Measurements from ENCODE around the gene CD99.

The CD99 gene

GRCh38 chrX:2692221-2693112 lies 1.4 kb downstream of the CD99 start:
- Histone ChIP-seq H2BK12ac (ENCODE audit: low read length in 2 of 2) (no peak overlapping the region), H2AK5ac (ENCODE audit: low read length, severe bottlenecking) (peak overlapping the region; percentile 15), H3K4me2 (ENCODE audit: low read length, poor library complexity, severe bottlenecking) (peak overlapping the region; percentile 95), H3K79me1 (replicated peaks; ENCODE audit: low read length, poor library complexity, severe bottlenecking) (no peaks in the 10 kb centered on the region), H2BK120ac (ENCODE audit: low read depth, low read length) (no peak overlapping the region), H2AFZ (ENCODE audit: low read depth, low read length) (no peak overlapping the region), H3K27ac (ENCODE audit: low read length, poor library complexity, severe bottlenecking) (peak overlapping the region; percentile 78), H3K23ac (ENCODE audit: low read length in 2 of 2) (peak overlapping the region in 1 of 2 experiments; percentile 1), H3K14ac (ENCODE audit: low read length in 2 of 2) (peak overlapping the region in 1 of 2 experiments; percentile 67), H4K8ac (ENCODE audit: low read length) (no peak overlapping the region), H2BK15ac (ENCODE audit: low read depth, poor library complexity, severe bottlenecking) (no peak overlapping the region), H3K27me3 (ENCODE audit: control insufficient read depth in 1 of 2, insufficient read depth in 1 of 2, low read length in 2 of 2) (no peaks in the 10 kb centered on the region), H3K4me1 (ENCODE audit: control insufficient read depth, insufficient read depth, low read depth, low read length) (peaks cover 24% of the 10 kb centered on the region), H3K4ac (ENCODE audit: low read depth in 1 of 2, low read length in 2 of 2) (no peak overlapping the region), H3K18ac (ENCODE audit: low read depth in 1 of 2, low read length in 2 of 2) (peak overlapping the region in 1 of 2 experiments; percentile 82), H2BK5ac (ENCODE audit: low read depth, low read length, poor library complexity, severe bottlenecking) (no peak overlapping the region), H3K4me3 (ENCODE audit: insufficient read depth in 1 of 2, low read depth in 1 of 2, low read length in 2 of 2) (peak overlapping the region; percentile 65 to 96), H3K9ac (ENCODE audit: low read length) (peak overlapping the region; percentile 97), H3K36me3 (ENCODE audit: control insufficient read depth in 1 of 2, insufficient read depth in 2 of 2, low read depth in 1 of 2, low read length in 2 of 2) (peaks cover 7 to 12% of the 10 kb centered on the region in 2 experiments), H3K9me3 (ENCODE audit: control insufficient read depth, low read length) (no peaks in the 10 kb centered on the region), H4K91ac (ENCODE audit: low read length) (no peak overlapping the region)
- no peak for DNase-seq
- WGBS = 5% methylated on average over 24 of the region's 24 CpGs

DNA sequence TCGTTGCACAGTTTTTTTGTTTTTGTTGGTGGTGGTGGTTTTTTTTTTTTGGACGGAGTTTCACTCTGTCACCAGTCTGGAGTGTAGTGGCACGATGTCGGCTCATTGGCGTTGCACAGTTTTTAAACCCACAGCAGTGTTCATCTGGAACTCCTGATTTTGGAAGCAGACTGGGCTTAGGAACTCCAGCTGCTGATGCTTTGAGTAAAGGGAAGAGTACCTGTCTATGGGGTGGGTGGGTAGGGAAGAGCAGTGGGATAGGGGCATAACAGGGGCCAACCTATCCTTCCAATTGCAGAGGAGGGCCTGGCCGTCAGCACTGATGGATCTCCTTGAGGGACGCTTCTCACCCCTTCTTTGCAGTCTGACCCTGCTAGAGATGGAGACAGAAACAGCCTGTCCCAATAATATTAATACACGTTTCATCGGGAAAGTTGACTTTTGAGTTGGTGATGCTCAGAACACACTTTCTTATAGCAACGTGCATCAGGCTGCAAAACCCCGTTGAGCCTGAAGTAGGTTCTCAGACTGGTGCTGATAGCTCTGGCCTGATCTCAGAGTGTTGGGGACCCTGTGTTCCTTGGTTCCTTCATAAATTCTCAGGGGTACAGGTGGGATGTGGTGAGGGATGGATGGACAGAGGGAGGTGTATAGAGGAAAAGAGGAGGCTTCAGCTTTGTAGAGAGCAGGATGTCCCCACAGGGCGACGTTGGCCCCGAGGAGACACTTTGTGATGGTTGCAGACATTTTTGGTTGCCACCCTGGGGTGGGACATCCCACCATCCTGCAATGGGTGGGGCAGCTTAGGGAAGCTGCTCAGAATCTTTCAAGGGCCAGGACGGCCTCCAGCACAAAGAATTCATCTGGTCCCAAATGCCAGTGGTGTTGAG lies 2.3 kb downstream of the CD99 start:
- Histone ChIP-seq H3K4ac (ENCODE audit: low read depth in 1 of 2, low read length in 2 of 2) (no peak overlapping the region), H2BK120ac (ENCODE audit: low read depth, low read length) (peak overlapping the region; percentile 69), H3K79me1 (replicated peaks; ENCODE audit: low read length, poor library complexity, severe bottlenecking) (no peaks in the 10 kb centered on the region), H3K9ac (ENCODE audit: low read length) (peak overlapping the region; percentile 97), H3K27ac (ENCODE audit: low read length, poor library complexity, severe bottlenecking) (no peak overlapping the region), H4K91ac (ENCODE audit: low read length) (peak overlapping the region; percentile 43), H3K4me3 (ENCODE audit: insufficient read depth in 1 of 2, low read depth in 1 of 2, low read length in 2 of 2) (peak overlapping the region in 1 of 2 experiments; percentile 96), H2AK5ac (ENCODE audit: low read length, severe bottlenecking) (no peak overlapping the region), H3K4me2 (ENCODE audit: low read length, poor library complexity, severe bottlenecking) (peak overlapping the region; percentile 95), H3K9me3 (ENCODE audit: control insufficient read depth, low read length) (no peaks in the 10 kb centered on the region), H3K27me3 (ENCODE audit: control insufficient read depth in 1 of 2, insufficient read depth in 1 of 2, low read length in 2 of 2) (no peaks in the 10 kb centered on the region), H3K4me1 (ENCODE audit: control insufficient read depth, insufficient read depth, low read depth, low read length) (peaks cover 27% of the 10 kb centered on the region), H2BK5ac (ENCODE audit: low read depth, low read length, poor library complexity, severe bottlenecking) (no peak overlapping the region), H3K36me3 (ENCODE audit: control insufficient read depth in 1 of 2, insufficient read depth in 2 of 2, low read depth in 1 of 2, low read length in 2 of 2) (peaks cover 7 to 21% of the 10 kb centered on the region in 2 experiments), H2BK15ac (ENCODE audit: low read depth, poor library complexity, severe bottlenecking) (peak overlapping the region; percentile 60), H4K8ac (ENCODE audit: low read length) (peak overlapping the region; percentile 68), H3K23ac (ENCODE audit: low read length in 2 of 2) (no peak overlapping the region), H3K14ac (ENCODE audit: low read length in 2 of 2) (no peak overlapping the region), H3K18ac (ENCODE audit: low read depth in 1 of 2, low read length in 2 of 2) (peak overlapping the region; percentile 38 to 49), H2AFZ (ENCODE audit: low read depth, low read length) (no peak overlapping the region), H2BK12ac (ENCODE audit: low read length in 2 of 2) (peak overlapping the region; percentile 48 to 55)
- peak; percentile 37 for DNase-seq
- 72% methylated on average over 15 of the region's 15 CpGs for WGBS

DNA sequence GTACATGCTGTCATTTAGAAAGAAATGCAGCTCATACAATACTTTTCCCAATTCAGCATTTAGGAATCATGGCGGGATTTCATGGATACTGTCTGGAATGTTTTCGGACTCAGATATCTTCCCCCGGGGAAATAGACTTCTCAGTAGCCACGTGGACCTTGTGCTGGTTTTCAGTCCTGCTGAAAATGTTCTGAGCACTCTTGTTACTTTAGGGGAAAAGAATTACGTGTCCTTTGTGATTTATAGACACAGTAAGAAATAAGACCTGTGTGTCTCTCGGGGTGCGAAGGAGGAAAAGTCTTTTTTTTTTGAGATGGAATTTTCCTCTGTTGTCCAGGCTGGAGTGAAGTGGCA lies 3.8 kb downstream of the CD99 start:
- no peak overlapping the region for H4K91ac ChIP-seq (ENCODE audit: low read length)
- H2BK120ac ChIP-seq (ENCODE audit: low read depth, low read length) = no peak overlapping the region
- H2AFZ ChIP-seq (ENCODE audit: low read depth, low read length) = no peak overlapping the region
- no peak overlapping the region for H4K8ac ChIP-seq (ENCODE audit: low read length)
- H3K4me1 ChIP-seq (ENCODE audit: control insufficient read depth, insufficient read depth, low read depth, low read length) = peaks cover 30% of the 10 kb centered on the region
- peak overlapping the region in 1 of 2 experiments; percentile 45 for H2BK12ac ChIP-seq (ENCODE audit: low read length in 2 of 2)
- peaks cover 1% of the 10 kb centered on the region for H3K79me1 ChIP-seq (replicated peaks; ENCODE audit: low read length, poor library complexity, severe bottlenecking)
- no peak overlapping the region for H3K4ac ChIP-seq (ENCODE audit: low read depth in 1 of 2, low read length in 2 of 2)
- no peak overlapping the region for H3K14ac ChIP-seq (ENCODE audit: low read length in 2 of 2)
- no peak overlapping the region for H2BK15ac ChIP-seq (ENCODE audit: low read depth, poor library complexity, severe bottlenecking)
- no peak overlapping the region for H3K4me2 ChIP-seq (ENCODE audit: low read length, poor library complexity, severe bottlenecking)
- peaks cover 7 to 32% of the 10 kb centered on the region in 2 experiments for H3K36me3 ChIP-seq (ENCODE audit: control insufficient read depth in 1 of 2, insufficient read depth in 2 of 2, low read depth in 1 of 2, low read length in 2 of 2)
- no peak overlapping the region for H2AK5ac ChIP-seq (ENCODE audit: low read length, severe bottlenecking)
- H3K18ac ChIP-seq (ENCODE audit: low read depth in 1 of 2, low read length in 2 of 2) = peak overlapping the region in 1 of 2 experiments; percentile 48
- peak; percentile 55 for DNase-seq
- H3K9ac ChIP-seq (ENCODE audit: low read length) = peak overlapping the region; percentile 97
- H2BK5ac ChIP-seq (ENCODE audit: low read depth, low read length, poor library complexity, severe bottlenecking) = no peak overlapping the region
- H3K27me3 ChIP-seq (ENCODE audit: control insufficient read depth in 1 of 2, insufficient read depth in 1 of 2, low read length in 2 of 2) = no peaks in the 10 kb centered on the region
- WGBS = 43% methylated on average over 7 of the region's 7 CpGs
- H3K9me3 ChIP-seq (ENCODE audit: control insufficient read depth, low read length) = no peaks in the 10 kb centered on the region
- H3K4me3 ChIP-seq (ENCODE audit: insufficient read depth in 1 of 2, low read depth in 1 of 2, low read length in 2 of 2) = peak overlapping the region in 1 of 2 experiments; percentile 96
- H3K23ac ChIP-seq (ENCODE audit: low read length in 2 of 2) = no peak overlapping the region
- no peak overlapping the region for H3K27ac ChIP-seq (ENCODE audit: low read length, poor library complexity, severe bottlenecking)
